ENCODE data around the gene DPEP3. TPM values are rescaled to one million over a fixed set of nuclear protein-coding genes. Genes with fewer than 3 reads are reported as not detected.

The DPEP3 gene
- total and polyA plus RNA-seq, 10 of the 15 experiments (the other 5 are each of a cell fraction or from before 2014, with no cell fraction given) = not detected

- intact Hi-C loops (cut with micrococcal nuclease; ENCODE audit: unreplicated experiment) (no loop called here), in situ Hi-C loops (cut with MboI) (no loop called here)
- H3K36me3 ChIP-seq (ENCODE audit: control insufficient read depth in 2 of 2, insufficient read depth in 2 of 2, low read length in 1 of 2) = peaks cover 0 to 15% of the 10 kb centered on the region in 2 experiments; a peak in 2 of 4 replicates
- H2AFZ ChIP-seq (ENCODE audit: control insufficient read depth, low read depth, low read length) = peak overlapping the region; percentile 92
- POLR2A ChIA-PET = interaction anchor here (0.8 to 1.4 kb wide), 7 partner anchors 9 to 149 kb away, joined by 3 to 5 read pairs (median 4); partner anchors contain the start of gene EDC4
- H3K27me3 ChIP-seq (replicated peaks in 1 of 2; ENCODE audit: control insufficient read depth in 2 of 2, insufficient read depth in 2 of 2, low read length in 1 of 2) = no peaks in the 10 kb centered on the region
- ATAC-seq (peak; percentile 48), FAIRE-seq (no peak), DNase-seq (ENCODE audit: low read depth, low spot score) (no peak)
- SMC1A ChIA-PET (ENCODE audit: uncharacterized antibody, unreplicated experiment) = interaction anchor here (0.7 to 1.1 kb wide), 3 partner anchors 14 to 130 kb away, joined by 3 read pairs; no protein-coding TSS in a partner anchor
- peak overlapping the region; percentile 99 for H3K9ac ChIP-seq (ENCODE audit: control insufficient read depth, insufficient read depth, low read length)
- no peak for TF ChIP-seq PKNOX1 (IDR thresholded peaks at IDR 0.05)
- 0 out of 3 replicates have a peak, but pooled peaks of 1 of the 2 experiments have one; percentile 2 for TF ChIP-seq EGR1 (IDR thresholded peaks at IDR 0.05; ENCODE audit: borderline replicate concordance in 1 of 2, low read depth in 2 of 2, low read length in 2 of 2)
- TF ChIP-seq MLLT1 (IDR thresholded peaks at IDR 0.05) = no peak
- TF ChIP-seq RBBP5 (conservative IDR thresholded peaks at IDR 0.05) = no peak
- no peak for TF ChIP-seq ZNF24 (IDR thresholded peaks at IDR 0.05)
- 0 out of 2 replicates have a peak, but pooled peaks have one; percentile 39 for TF ChIP-seq YY1 (IDR thresholded peaks at IDR 0.05; ENCODE audit: low read depth, low read length)
- RAD21 ChIA-PET (ENCODE audit: unreplicated experiment) = interaction anchor here (0.9 to 2.7 kb wide), 5 partner anchors 18 to 86 kb away, joined by 3 to 10 read pairs (median 3); no protein-coding TSS in a partner anchor
- peaks cover 11% of the 10 kb centered on the region for H3K4me1 ChIP-seq (ENCODE audit: control insufficient read depth, insufficient read depth, low read length)
- peak overlapping the region; percentile 87 for H3K27ac ChIP-seq (ENCODE audit: control insufficient read depth, insufficient read depth)
- peak overlapping the region; percentile 84 for H3K4me2 ChIP-seq (ENCODE audit: control insufficient read depth, insufficient read depth)
- WGBS (ENCODE audit: insufficient coverage, insufficient replicate concordance, low lambda C conversion rate, missing lambda C conversion rate) = 21% methylated on average over 19 of the region's 19 CpGs
- H3K4me3 ChIP-seq = peak overlapping the region; percentile 99
- H3K9me3 ChIP-seq (replicated peaks; ENCODE audit: control insufficient read depth, insufficient read depth, low read length) = no peaks in the 10 kb centered on the region
- no peaks in the 10 kb centered on the region for H4K20me1 ChIP-seq (ENCODE audit: control insufficient read depth, insufficient read depth)
- CTCF ChIA-PET = interaction anchor here (0.7 to 2.5 kb wide), 11 partner anchors 15 to 350 kb away, joined by 3 to 13 read pairs (median 4); no protein-coding TSS in a partner anchor
- peaks cover 34% of the 10 kb centered on the region for H3K79me2 ChIP-seq (ENCODE audit: control insufficient read depth, insufficient read depth, low read length)
- BruUV-seq (replicated peaks) = no TSS peak
Observed at GRCh38 chr16:68022278-68022727, 42.0 kb upstream of the DPEP3 start.

All from GM12878 (cell line).